Endometrial microvascular endothelial cells (primary cell): Measurements from ENCODE around the gene ARHGEF28. TPM values are rescaled to one million over a fixed set of nuclear protein-coding genes. Genes with fewer than 3 reads are reported as not detected.

Experiments
- in situ Hi-C: cut with HindIII; loops from 2 replicates; pipeline ENCODE4 v1.10.0; 2017; ENCODE audit warnings: low sequenced_read_pairs, low pct_unique_long_range_greater_than_20kb; ENCODE audit errors: inconsistent ontology term
- total RNA-seq: library from RNA; depleted of rRNA; stranded (reverse); fragments of >200 nt; gene quantifications from one replicate; pipeline ENCODE4 v1.2.3, GENCODE V29; 2015; ENCODE audit errors: inconsistent ontology term

ARHGEF28 gene
- total RNA-seq, 1 donor from 2014 or later: 42.9 TPM

DNA sequence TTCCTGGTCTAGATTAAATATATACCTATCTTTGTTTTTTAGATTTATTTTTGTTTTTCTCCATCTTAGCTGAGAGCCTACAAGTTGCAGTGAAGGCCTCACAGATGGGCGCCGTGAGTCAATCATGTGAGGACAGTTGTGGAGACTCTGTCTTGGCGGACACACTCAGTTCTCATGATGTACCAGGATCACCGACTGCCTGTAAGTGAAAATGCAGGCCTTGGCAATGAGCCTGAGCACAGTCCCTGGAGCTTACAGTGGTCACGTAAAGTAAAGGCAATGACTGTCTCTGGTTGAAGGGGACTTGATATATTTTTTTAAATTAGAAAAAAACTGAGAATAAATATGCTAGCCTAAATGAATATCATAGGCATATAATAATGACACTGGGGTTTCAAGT is 271.9 kb downstream of the ARHGEF28 start:
- in situ Hi-C loops: no loop called here

DNA sequence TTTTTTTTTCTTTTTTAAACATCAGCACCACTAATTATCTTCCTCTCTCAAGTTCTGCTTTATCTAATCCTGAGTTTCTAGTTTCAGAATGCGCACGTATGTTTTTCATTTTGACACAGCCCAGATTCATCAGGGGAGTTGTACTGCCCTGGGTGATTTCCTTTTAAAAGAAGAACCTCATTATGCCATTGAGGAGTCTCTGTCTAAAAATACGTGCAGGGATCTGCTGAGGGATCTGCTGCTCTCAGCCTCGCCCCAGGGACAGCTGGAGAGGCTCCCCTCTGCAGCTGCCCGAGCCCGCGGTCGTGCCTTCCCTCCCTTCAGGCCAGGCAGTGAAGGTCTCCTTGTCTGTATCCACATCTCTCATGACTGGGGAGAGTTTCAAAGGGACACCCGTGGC is 273.1 kb downstream of the ARHGEF28 start:
- in situ Hi-C loops: no loop called here

DNA sequence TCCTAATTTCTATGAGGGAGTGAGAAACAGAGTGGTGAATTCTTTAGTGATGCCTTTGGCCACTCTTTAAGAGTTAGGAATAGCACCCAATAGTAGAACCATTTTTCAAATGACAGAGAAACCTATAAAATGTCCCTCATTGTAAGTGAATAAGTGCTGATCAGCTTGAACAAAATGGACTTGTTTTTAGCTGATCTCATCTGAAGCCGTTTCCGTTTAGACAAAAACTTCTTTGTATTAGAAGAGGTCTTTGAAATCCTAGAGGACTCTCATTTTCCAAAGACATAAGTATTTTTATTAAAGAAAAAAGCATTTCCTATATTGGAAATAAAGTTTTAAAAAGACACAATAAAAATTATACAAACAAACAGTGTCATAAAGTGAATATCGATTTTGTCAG is 273.9 kb downstream of the ARHGEF28 start:
- in situ Hi-C loops: loop anchor here (25.0 kb wide), 1 partner anchor 762 kb away; no protein-coding TSS in a partner anchor

DNA sequence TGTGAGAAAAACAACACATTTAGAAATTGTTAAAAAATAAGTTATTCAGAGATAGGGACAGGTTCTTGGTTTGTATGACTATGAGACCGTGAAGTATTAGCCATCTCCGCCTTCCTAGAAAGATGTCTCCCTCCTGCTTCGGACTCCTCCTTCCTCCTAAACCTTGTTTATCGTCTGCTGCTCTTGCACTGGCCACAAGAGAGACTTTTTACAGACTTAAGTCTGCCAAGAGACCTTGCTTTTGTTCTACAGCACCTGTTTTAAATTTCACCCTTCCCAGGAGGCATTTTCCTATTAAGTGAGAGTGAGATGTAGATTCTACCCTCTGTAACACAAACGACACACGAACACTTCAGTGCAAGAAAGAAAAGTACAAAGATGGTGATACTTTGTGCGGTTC is 274.6 kb downstream of the ARHGEF28 start:
- in situ Hi-C loops: loop anchor here (25.0 kb wide), 1 partner anchor 762 kb away; no protein-coding TSS in a partner anchor

DNA sequence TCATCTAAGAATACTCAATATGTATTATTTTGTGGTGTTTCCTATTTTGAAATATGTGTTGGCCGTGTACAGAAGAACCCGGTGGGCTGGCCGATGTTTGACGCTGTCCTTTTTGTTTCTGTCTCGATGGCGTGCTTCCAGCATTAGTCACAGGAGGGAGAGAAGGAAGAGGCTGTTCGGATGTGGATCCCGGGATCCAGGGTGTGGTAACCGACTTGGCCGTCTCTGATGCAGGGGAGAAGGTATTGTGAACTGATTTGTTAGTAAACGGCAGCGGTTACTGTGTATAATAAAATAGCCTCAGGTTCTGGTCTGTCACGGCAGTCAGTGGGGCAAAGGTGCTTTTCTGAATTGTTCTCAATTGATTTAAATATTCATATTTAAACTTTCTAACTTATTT is 275.0 kb downstream of the ARHGEF28 start:
- in situ Hi-C loops: loop anchor here (25.0 kb wide), 1 partner anchor 761 kb away; no protein-coding TSS in a partner anchor

DNA sequence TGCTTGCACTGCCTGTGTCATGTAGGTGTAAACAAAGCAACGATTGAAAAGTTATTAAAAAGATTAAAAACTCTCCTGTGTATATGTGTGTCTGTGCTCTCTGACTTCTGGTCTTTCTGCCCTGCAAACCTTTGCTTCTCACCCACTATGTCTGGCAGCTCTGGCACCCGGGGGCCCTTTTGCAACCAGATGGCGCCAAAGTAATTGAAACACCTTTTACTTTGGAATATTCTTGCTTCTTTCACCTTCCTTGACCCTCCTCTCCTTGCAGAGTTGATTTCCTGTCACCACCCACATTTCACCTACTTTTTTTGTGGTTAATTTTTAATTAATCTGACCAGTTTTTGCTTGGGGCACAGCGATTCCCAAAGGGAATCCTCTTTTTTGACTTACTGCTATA is 275.5 kb downstream of the ARHGEF28 start:
- in situ Hi-C loops: loop anchor here (25.0 kb wide), 1 partner anchor 761 kb away; no protein-coding TSS in a partner anchor

DNA sequence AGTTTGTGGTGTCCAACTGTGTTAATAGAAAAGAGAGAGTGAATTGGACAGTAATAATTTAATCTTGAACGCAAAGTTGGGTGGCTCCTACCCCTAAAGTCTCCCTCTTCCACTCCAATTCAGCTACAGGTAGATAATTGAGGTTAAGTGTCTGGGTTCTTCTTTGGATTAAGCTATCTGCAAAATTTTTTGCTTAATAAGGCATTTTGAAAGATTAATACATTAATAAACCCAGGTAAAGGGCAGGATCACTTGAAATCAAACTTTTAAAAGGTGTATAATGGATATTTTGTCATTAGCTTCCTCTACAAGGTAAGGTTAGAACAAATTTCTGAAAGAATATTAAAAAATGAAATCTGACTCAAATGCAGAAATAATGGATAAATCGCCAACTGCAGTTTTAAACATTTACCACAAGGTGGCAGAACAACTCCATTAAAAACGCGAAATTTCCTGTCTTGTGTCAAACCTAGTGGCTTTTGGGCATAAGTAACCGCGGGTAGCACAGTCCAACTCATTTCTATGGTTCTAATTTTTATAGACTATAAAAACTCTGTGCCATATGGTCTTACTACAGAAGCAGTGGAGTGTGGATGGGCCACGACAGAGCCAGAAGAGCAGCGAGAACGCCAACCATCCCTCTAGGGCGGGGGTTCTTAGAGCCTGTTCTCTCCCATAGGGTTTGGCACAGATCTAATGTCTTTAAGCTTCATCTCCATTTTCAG is 276.5 kb downstream of the ARHGEF28 start:
- in situ Hi-C loops: loop anchor here (25.0 kb wide), 1 partner anchor 760 kb away; no protein-coding TSS in a partner anchor

DNA sequence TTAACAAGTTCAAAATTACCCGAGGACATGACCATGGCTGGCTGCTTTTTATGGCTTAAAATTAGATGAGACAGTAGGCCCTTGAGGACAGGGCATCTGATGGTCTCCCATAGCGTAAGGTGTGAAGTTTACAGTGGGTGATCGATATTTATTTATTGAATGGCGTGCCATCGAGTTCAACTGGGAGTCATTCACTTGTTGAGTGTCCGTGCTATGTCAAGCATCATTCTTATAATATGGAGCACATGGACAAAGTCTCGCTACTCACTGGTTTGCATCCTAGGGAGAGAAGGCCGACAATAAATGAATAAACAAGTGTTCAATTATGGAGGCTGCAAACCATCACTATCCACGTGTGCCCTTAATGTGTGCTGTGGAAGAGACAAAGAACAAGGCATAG is 277.2 kb downstream of the ARHGEF28 start:
- in situ Hi-C loops: loop anchor here (25.0 kb wide), 1 partner anchor 759 kb away; no protein-coding TSS in a partner anchor

DNA sequence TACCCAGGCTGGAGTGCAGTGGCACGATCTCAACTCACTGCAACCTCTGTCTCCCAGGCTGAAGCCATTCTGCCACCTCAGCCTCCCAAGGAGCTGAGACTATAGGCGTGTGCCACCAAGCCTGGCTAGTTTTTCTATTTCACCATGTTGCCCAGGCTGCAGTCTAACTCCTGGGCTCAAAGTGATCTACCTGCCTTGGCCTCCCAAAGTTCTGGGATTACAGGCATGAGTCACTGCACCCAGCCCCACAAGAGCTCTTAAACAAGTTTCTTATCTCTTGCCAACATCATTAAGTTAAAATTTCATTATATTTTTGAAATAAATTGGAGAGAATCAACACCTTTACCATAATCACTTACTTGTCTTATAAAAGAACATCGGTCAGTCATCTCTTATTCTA is 280.3 kb downstream of the ARHGEF28 start:
- in situ Hi-C loops: loop anchor here (25.0 kb wide), 1 partner anchor 756 kb away; no protein-coding TSS in a partner anchor

DNA sequence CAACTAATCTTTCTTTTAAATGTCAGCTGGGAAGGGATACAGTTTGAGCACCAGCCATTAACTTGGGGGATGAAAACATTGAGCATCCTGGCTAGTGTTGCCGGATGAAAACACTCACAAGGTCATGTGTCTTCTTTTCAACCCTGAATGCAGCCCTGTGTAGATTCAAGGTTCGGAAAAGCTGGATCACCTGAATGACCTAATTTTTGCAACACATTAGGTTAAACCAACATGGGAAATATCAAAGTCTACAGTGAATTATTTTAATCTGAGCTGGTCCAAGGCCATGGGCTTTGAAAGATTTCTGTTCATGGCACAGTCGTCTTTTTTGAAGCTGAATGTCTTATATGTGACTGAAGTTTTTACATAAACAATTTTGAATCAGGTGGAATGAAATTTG is 281.2 kb downstream of the ARHGEF28 start:
- in situ Hi-C loops: loop anchor here (25.0 kb wide), 1 partner anchor 755 kb away; no protein-coding TSS in a partner anchor

DNA sequence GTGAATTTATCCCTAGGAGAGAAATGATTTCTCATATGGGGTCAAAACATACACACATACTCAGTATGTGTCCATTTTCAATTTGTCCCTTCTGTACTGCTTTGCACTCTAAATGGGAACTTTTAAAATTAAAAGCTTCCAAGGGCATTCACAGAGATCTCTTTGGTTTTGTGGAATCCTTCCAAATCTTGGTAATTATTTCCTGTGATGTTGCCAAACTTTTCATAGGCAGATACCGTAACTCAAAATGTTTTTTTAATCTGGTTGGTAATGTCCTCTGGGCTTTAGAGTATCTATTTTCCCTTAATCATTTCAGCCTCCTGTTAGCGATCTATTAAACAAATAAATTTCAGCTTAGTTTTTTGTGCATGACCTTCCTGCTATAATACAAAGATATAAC is 282.4 kb downstream of the ARHGEF28 start:
- in situ Hi-C loops: loop anchor here (25.0 kb wide), 1 partner anchor 754 kb away; no protein-coding TSS in a partner anchor

DNA sequence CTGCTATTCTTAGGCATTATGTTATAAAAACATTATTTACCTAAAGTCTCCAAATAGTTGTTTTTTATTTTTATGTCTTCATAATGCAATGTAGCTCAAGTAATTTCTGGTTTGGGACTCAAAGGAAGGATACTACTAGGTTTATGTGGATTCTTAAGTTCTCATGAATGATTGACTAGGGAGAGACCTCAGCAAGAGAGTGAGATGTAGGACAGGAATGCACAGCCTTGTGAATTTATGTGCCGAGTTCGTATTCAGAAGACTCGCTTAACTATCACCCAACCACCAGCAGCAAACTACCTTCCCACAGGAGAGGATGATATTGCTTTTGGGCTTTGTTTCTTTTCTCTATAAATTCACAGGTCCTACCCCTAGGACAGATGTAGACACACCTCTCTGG is 282.9 kb downstream of the ARHGEF28 start:
- in situ Hi-C loops: loop anchor here (25.0 kb wide), 1 partner anchor 753 kb away; no protein-coding TSS in a partner anchor

DNA sequence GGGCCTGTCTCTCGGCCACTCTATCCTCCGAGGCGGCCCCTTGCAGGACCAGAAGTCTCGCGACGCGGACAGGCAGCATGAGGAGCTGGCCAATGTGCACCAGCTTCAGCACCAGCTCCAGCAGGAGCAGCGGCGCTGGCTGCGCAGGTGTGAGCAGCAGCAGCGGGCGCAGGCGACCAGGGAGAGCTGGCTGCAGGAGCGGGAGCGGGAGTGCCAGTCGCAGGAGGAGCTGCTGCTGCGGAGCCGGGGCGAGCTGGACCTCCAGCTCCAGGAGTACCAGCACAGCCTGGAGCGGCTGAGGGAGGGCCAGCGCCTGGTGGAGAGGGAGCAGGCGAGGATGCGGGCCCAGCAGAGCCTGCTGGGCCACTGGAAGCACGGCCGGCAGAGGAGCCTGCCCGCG is 283.5 kb downstream of the ARHGEF28 start:
- in situ Hi-C loops: loop anchor here (25.0 kb wide), 1 partner anchor 753 kb away; no protein-coding TSS in a partner anchor

DNA sequence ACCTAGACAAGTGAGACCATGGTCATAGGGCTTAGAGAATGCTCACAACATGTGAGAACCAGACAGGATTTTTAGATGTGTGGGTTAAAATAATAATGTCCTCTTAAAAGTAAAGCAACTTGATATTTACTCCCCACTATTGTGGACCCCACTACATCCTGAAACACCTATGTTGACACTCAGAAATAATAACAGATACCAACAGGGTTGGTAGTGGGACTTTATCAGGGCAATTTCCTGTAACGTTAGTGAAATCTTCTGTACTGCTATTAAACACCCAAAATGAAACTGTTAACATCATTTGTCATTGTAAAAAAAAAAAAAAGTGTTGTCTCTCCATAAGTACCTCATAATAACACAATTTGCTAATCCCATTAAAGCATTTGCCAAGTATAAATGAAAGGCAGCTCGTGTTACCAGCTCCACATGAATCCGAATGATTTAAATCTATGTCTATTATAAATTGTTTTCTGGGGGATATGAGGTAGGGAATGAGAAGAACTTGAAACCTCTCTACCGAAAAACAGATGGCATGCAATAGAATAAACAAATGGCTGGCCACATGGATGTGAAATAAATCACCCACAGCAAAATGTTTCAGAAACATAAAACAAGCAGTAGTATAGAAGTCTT is 285.9 kb downstream of the ARHGEF28 start:
- in situ Hi-C loops: loop anchor here (25.0 kb wide), 1 partner anchor 750 kb away; no protein-coding TSS in a partner anchor

DNA sequence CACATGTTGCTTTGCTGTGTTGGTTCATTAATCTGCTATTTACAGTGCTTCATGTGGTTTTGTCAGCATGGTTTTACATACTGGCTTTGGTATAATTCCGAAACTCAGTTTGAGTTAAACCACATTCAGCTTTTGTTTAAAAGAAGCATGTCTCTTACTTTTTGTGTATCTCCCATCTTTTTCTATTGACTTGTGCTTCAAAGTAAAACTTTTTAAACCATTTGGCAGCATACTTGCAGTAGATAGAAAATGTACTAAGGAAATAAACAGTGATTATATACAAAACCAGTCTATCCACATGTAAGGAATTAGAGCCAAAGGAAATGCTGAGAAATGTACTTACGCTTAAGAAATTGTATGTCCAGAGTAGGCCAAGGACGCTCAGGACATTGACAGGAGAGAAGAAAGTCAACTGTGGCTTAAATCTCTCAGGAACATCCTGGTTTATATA is 286.9 kb downstream of the ARHGEF28 start:
- in situ Hi-C loops: loop anchor here (25.0 kb wide), 1 partner anchor 749 kb away; no protein-coding TSS in a partner anchor

DNA sequence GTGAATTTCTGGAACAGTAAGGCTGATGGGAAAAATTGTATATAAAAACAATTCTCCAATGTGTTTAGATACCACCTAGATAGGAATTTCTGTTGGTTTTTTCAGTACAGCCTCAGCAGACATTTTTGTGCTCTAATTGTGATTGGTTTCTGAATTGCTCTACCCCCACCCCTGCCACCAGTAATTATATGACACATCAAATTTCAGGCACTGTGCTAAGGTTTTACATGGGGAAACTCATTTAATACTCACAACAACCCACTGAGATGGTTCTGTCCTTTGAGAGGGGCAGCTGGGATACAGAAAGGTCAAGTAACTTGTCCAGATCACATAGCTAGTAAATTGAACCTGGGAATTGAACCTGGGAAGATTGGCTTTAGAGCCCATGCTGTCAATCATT is 288.0 kb downstream of the ARHGEF28 start:
- in situ Hi-C loops: loop anchor here (25.0 kb wide), 1 partner anchor 748 kb away; no protein-coding TSS in a partner anchor

DNA sequence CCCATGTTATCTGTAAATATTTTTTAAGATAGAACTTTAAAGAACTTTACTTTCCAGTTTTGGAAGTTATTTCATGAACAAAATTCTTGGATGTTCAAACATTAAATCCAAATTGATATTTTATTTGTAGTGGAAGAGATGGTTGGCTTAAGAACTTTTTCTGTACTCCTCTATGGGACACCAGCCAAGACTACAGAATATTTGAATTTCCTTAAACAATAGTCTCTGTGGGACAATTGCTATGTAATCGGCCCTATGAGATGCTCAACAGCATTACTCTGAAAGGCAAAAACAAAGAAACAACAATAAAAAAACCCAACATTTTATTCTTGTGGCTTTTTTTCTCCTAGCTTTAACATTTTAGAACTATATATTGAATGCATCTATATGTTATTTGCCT is 289.3 kb downstream of the ARHGEF28 start:
- in situ Hi-C loops: loop anchor here (25.0 kb wide), 1 partner anchor 747 kb away; no protein-coding TSS in a partner anchor

DNA sequence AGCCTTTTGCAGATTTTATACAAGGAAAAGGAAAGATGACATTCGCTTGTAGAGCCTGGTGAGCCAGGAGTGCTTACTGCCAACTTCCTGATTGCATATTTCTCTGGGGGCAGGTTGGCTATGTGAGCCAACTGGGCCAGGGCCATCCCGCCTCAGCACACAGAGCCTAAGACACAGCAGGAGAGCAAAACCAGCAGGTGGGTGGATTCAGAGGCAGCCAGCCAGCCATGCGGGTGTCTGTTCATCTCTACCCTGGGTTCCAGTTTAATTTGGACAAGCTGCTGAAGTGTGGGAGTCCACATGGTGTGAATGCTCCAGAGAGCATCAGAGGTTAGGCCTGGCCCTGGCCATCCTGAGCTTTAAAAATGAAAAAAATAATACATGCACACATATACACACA is 291.4 kb downstream of the ARHGEF28 start:
- in situ Hi-C loops: loop anchor here (25.0 kb wide), 1 partner anchor 745 kb away; no protein-coding TSS in a partner anchor

DNA sequence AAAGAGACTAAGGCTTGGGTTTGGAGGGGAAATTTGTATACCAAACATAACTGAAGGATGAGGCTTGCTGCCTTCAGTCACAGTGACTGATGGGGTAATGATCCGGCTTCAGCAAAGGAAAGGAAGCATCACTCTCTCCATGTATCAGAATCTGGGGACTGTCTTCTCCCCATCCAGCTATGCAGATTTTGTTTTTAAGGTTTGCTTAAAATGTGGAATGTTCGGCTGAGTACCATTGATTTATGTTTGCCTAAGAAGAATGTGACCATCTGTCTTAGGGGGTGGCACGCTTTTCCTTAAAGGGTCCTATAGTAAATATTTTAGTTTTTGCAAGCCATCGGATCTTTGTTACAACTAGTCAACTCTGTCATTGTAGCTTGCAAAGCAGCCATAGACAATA is 291.9 kb downstream of the ARHGEF28 start:
- in situ Hi-C loops: loop anchor here (25.0 kb wide), 1 partner anchor 744 kb away; no protein-coding TSS in a partner anchor
